Transverse colon (tissue), 4 donors: ENCODE results near the gene GRIN2C. TPM values are rescaled to one million over a fixed set of nuclear protein-coding genes. Genes with fewer than 3 reads are reported as not detected.
A peak's percentile ranks its signal among the peaks of the same experiment; 100 is the strongest.

Experiments used
- DNase-seq: peaks from one replicate; pipeline ENCODE4 v3.0.0-alpha.2; 2019
- H3K27ac ChIP-seq, 4 donors: fragments of 200-600 bp; sonication (generic); 2 replicates each; pipeline ENCODE4 v1.5.1; 2016 to 2018; ENCODE audit warnings: inconsistent platforms in 4 of 4
- H3K27me3 ChIP-seq: fragments of 200-600 bp; sonication (generic); 2 replicates; pipeline ENCODE4 v1.5.1; 2017; ENCODE audit warnings: inconsistent platforms
- H3K36me3 ChIP-seq, 4 donors: fragments of 200-600 bp; sonication (generic); 2 replicates each; pipeline ENCODE4 v1.5.1; 2017 to 2019; ENCODE audit warnings: inconsistent platforms in 4 of 4
- H3K4me1 ChIP-seq, 4 donors: fragments of 200-600 bp; sonication (generic); 2 replicates each; pipeline ENCODE4 v1.5.1; 2017 to 2020; ENCODE audit warnings: inconsistent platforms in 4 of 4
- H3K4me3 ChIP-seq, 4 donors: fragments of 200-600 bp; sonication (generic); 1 replicate in 1 of 4; 2 replicates in 3 of 4; pipeline versions ENCODE4 v1.5.1 to v1.6.1; 2017 to 2019; ENCODE audit warnings: inconsistent platforms in 4 of 4
- H3K9me3 ChIP-seq, 2 donors: fragments of 200-600 bp; sonication (generic); 2 replicates each; pipeline ENCODE4 v1.5.1; 2017 to 2019; ENCODE audit warnings: inconsistent platforms in 2 of 2
- CTCF ChIP-seq, 5 experiments: fragments of 200-600 bp in 3 of 5; fragments of 450-650 bp in 2 of 5; sonication (generic) in 3 of 5; IDR thresholded peaks; 1 replicate in 2 of 5; 2 replicates in 3 of 5; pipeline ENCODE4 v1.5.1; 2016 to 2017; ENCODE audit warnings: antibody characterized with exemption in 5 of 5, inconsistent platforms in 3 of 5, mild to moderate bottlenecking in 2 of 5, moderate library complexity in 1 of 5
- EP300 ChIP-seq: sonication (generic); formaldehyde crosslinking; IDR thresholded peaks from one replicate; pipeline ENCODE4 v1.6.1; 2017; ENCODE audit warnings: antibody characterized with exemption, low read depth
- POLR2A ChIP-seq: fragments of 450-650 bp; IDR thresholded peaks from one replicate; pipeline ENCODE4 v1.6.1; 2016; ENCODE audit warnings: antibody characterized with exemption, mild to moderate bottlenecking, moderate library complexity
- POLR2AphosphoS5 ChIP-seq, 3 donors: sonication (generic); formaldehyde crosslinking; IDR thresholded peaks; one replicate each; pipeline ENCODE4 v1.6.1; 2016; ENCODE audit warnings: antibody characterized with exemption in 3 of 3
- WGBS, 2 donors: methylation state at CpG; one replicate each; pipeline ENCODE4 v1.1.5; 2018; ENCODE audit warnings: low coverage in 1 of 2; 5-methylcytosine and 5-hydroxymethylcytosine counted together
- in situ Hi-C, 4 donors: fragments of 200-750 bp; cut with MboI; loops; one replicate each; pipeline versions ENCODE4 v1.15.0 to v1.15.1; 2017; ENCODE audit warnings: low sequenced_read_pairs in 3 of 4, low pct_ligation_motif_present in 1 of 4, low pct_unique_long_range_greater_than_20kb in 1 of 4
- intact Hi-C: fragments of 100-400 bp; cut with DNase I; formaldehyde crosslinking; loops from one replicate; pipeline ENCODE4 v1.15.1; 2023; ENCODE audit warnings: low total_unique reads
- total RNA-seq, 4 donors: library from RNA; depleted of rRNA; stranded (reverse); fragments of >200 nt; gene quantifications; one replicate each; pipeline ENCODE4 v1.1.0, GENCODE V29; 2016

Gene GRIN2C
- total RNA-seq, 4 donors from 2014 or later: 0.27 to 0.40 TPM; not detected in 2

- peaks cover 13 to 30% (median 28%) of the 10 kb centered on the region in 4 donors for H3K4me1 ChIP-seq
- peaks cover 71% of the 10 kb centered on the region for H3K27me3 ChIP-seq
- H3K27ac ChIP-seq: no peak overlapping the region
- TF ChIP-seq EP300 (no peak), CTCF (IDR thresholded peaks at IDR 0.05) (peak in 1 of 5 experiments; percentile 3), POLR2AphosphoS5 (IDR thresholded peaks at IDR 0.05) (no peak), POLR2A (no peak)
- no peak for DNase-seq
- intact Hi-C loops: no loop called here
- peak overlapping the region in 1 of 4 donors; percentile 37 for H3K4me3 ChIP-seq
- in situ Hi-C loops: loop anchor here in 2 of 4 donors (10.0 to 25.0 kb wide), 2 partner anchors 66 to 123 kb away; partner anchors contain the start of genes NHERF1 (in 2 of the 2) and RAB37 (in 2 of the 2)
- 4% methylated on average over 34 of the region's 44 CpGs; no CpG with 5 or more reads in 1 of the 2 donors for WGBS, 2 donors
- H3K9me3 ChIP-seq: no peaks in the 10 kb centered on the region
- H3K36me3 ChIP-seq: no peaks in the 10 kb centered on the region
These were observed 665 bp upstream of the GRIN2C start for GRCh38 chr17:74860229-74860871.

DNA sequence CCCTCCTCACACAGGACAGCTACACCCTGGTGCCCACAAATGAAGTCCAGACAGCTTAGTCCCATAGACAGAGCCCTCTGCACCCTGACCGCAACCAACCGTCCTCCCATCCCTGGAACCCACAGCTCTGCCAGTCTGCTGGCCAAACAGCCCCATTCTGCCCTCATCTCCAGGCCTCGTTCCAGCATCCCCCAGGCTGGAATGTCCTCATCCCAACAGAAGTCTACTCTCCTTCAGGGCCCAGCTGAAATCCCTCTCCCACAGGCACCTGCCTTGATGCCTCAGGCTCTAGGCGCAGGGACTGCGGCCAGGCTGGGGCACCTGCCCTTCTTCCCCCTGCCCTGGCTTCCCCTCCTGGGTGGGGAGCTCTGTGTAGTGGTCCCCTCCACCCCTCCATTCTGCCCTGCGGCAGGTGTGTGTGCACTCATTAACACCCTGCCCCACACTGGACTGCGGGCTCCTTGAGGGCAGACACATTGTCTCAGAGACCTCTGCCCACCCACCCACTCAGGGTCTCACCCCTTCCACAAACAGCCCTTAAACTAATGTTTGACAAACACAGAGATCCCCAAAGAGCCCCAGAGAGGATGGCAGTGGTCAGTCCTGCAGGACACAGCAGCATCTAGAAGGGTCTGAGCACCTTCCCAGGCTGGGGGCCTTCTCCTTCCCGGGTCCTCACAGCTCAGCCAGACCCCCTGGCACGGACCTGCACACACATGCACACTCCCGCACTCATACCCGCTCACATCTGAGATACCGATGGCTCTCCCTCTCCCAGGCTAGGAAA is 820 bp downstream of the GRIN2C start:
- in situ Hi-C loops (loop anchor here in 2 of 4 donors (25.0 kb wide), 1 partner anchor 122 kb away; the partner anchor contains the start of genes NHERF1 (in 2 of the 2) and RAB37 (in 2 of the 2)), intact Hi-C loops (no loop called here)
- Histone ChIP-seq H3K27me3 (peaks cover 86% of the 10 kb centered on the region), H3K36me3 (no peaks in the 10 kb centered on the region), H3K4me3 (no peak overlapping the region), H3K4me1 (peaks cover 13 to 30% (median 28%) of the 10 kb centered on the region in 4 donors), H3K27ac (no peak overlapping the region), H3K9me3 (no peaks in the 10 kb centered on the region)
- no peak for TF ChIP-seq EP300
- TF ChIP-seq POLR2AphosphoS5 (IDR thresholded peaks at IDR 0.05): no peak
- TF ChIP-seq POLR2A: no peak
- no peak for TF ChIP-seq CTCF (IDR thresholded peaks at IDR 0.05)
- 10 to 56% methylated on average over 2 to 12 of the region's 12 CpGs for WGBS, 2 donors
- DNase-seq: no peak

DNA sequence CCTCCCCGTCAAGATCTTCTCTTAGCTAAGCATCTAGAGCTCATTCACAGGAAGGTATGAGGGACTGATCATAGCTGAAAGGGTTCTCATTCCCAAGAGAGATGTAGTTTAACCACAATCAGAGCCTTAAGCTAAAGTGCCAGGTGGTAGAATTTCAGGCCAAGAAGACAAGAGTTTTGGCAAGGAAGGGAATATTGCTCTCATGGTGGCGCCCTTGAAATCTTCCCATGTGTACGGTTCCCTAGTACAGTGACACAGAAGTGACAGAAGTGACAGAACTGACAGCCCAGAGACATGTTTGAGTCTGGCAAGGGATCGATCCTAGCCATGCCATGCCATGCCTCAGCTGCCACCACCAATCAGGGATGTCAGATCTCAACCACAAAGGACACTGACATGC is 2.5 kb downstream of the GRIN2C start:
- no peak for TF ChIP-seq POLR2A
- TF ChIP-seq POLR2AphosphoS5 (IDR thresholded peaks at IDR 0.05): no peak
- no peak for TF ChIP-seq EP300
- no peak for TF ChIP-seq CTCF (IDR thresholded peaks at IDR 0.05)
- intact Hi-C loops (no loop called here), in situ Hi-C loops (loop anchor here in 2 of 4 donors (25.0 kb wide), 1 partner anchor 120 kb away; the partner anchor contains the start of genes NHERF1 (in 2 of the 2) and RAB37 (in 2 of the 2))
- Histone ChIP-seq H3K27ac (no peak overlapping the region), H3K4me3 (no peak overlapping the region), H3K36me3 (no peaks in the 10 kb centered on the region), H3K9me3 (no peaks in the 10 kb centered on the region), H3K27me3 (peaks cover 99% of the 10 kb centered on the region), H3K4me1 (peaks cover 13 to 33% (median 32%) of the 10 kb centered on the region in 4 donors)
- no peak for DNase-seq
- 51 to 76% methylated on average over 2 to 4 of the region's 4 CpGs for WGBS, 2 donors

DNA sequence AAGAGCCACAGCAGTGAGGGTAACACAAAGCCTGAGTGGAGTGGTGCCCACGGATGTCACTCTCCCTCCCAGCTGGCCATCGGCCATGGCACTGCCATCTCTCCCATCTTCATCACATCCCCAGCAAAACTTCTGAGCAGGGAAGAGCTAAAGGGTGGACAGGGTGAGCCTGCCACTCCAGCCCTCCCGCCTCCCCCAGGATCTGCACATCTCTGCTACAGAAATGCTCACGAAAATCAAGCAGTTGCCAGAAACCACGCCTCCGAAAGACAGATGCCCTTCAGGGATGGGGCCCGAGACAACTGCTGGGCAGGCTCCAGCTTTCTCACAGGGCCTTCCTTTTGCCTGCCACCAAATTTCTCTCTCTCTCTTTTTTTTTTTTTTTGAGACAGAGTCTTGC is 3.6 kb downstream of the GRIN2C start:
- H3K9me3 ChIP-seq: no peaks in the 10 kb centered on the region
- WGBS, 2 donors: 75% methylated on average over 7 of the region's 7 CpGs; no CpG with 5 or more reads in 1 of the 2 donors
- TF ChIP-seq POLR2AphosphoS5 (IDR thresholded peaks at IDR 0.05): no peak
- no peak overlapping the region for H3K4me3 ChIP-seq
- no peak overlapping the region for H3K27ac ChIP-seq
- H3K36me3 ChIP-seq: no peaks in the 10 kb centered on the region
- H3K4me1 ChIP-seq: peaks cover 12 to 33% (median 28%) of the 10 kb centered on the region in 4 donors
- intact Hi-C loops (no loop called here), in situ Hi-C loops (loop anchor here in 2 of 4 donors (25.0 kb wide), 1 partner anchor 119 kb away; the partner anchor contains the start of genes NHERF1 (in 2 of the 2) and RAB37 (in 2 of the 2))
- no peak for DNase-seq
- H3K27me3 ChIP-seq: peaks cover 100% of the 10 kb centered on the region
